Testis (tissue), 2 donors: ENCODE measurements around the gene EEA1.

ENCODE experiments used
- CTCF ChIP-seq, 3 experiments: fragments of 450-650 bp in 2 of 3; fragments of 200-600 bp in 1 of 3; sonication (generic) in 1 of 3; IDR thresholded peaks; one replicate each; pipeline ENCODE4 v1.5.1; 2016 to 2019; ENCODE audit warnings: antibody characterized with exemption in 3 of 3, mild to moderate bottlenecking in 2 of 3, moderate library complexity in 1 of 3
- POLR2A ChIP-seq: fragments of 450-650 bp; IDR thresholded peaks from one replicate; pipeline ENCODE4 v1.6.1; 2017; ENCODE audit warnings: antibody characterized with exemption, mild to moderate bottlenecking, moderate library complexity

DNA sequence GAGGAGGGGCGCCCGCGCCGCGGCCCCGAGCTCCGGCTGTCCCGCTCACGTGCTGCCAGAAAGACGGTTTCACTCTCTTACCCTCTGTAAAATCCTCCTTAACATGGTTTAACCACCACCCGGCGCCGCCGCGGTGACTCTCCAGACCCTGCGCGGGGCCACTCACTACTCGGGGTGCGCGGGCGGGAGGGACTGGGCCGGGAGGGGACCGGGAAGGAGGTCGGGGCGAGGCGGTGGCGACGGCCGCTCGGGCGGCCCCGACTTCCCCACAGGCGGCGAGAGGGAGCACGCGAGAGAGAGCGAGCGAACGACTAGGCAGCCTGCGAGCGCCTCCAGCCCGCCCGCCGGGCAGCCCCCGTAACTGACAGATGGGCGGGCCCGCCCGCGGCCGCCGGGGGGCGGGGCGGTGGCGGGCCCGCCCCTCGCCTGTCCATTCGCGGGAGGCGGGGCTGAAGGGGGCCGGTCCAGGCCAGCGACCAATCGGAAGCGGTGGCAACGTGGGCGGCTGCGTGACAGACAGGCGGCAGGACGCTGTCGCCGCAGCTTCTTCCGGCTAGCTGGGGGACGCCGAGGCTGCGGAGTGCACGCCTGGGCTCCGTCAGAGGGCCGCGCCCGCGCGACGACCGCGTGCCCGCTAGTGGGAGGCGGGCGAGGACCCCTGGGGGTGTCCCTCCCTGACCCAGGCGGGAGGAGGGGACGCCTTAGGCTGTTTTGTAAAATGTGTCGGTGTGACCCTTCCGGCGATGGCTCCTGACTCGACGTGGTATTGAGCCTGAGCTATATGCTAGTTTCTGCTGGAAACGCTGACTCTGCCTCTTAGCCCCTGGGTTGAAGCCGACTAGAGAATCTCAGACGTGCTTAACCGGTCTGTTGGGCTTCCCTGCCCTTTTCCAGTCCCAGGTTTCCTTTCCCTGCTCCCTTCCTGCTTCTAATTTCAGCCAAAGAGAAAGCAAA is at the start of gene EEA1:
- TF ChIP-seq POLR2A (no peak), CTCF (IDR thresholded peaks at IDR 0.05) (peak in 2 of 3 experiments; percentile 5 to 7)
